ENCODE results near the gene XG.

XG gene

GRCh38 chrX:2840961-2841360 is 89.1 kb downstream of the XG start:
- DNase-seq (ENCODE audit: low spot score) = no peak
- no peak for TF ChIP-seq CTCF (IDR thresholded peaks at IDR 0.05; ENCODE audit: extremely low read depth, insufficient read depth, missing control alignments)
- in situ Hi-C loops (cut with MboI; ENCODE audit: low pct_unique_long_range_greater_than_20kb, low sequenced_read_pairs, unreplicated experiment) = no loop called here

GRCh38 chrX:2841537-2841936 is 89.7 kb downstream of the XG start:
- in situ Hi-C loops (cut with MboI; ENCODE audit: low pct_unique_long_range_greater_than_20kb, low sequenced_read_pairs, unreplicated experiment) = no loop called here
- TF ChIP-seq CTCF (IDR thresholded peaks at IDR 0.05; ENCODE audit: extremely low read depth, insufficient read depth, missing control alignments) = no peak
- no peak for DNase-seq (ENCODE audit: low spot score)

GRCh38 chrX:2846992-2847391 is 95.2 kb downstream of the XG start:
- DNase-seq (ENCODE audit: low spot score) = no peak
- TF ChIP-seq CTCF (IDR thresholded peaks at IDR 0.05; ENCODE audit: extremely low read depth, insufficient read depth, missing control alignments) = no peak

GRCh38 chrX:2848871-2849301 is 97.0 kb downstream of the XG start:
- in situ Hi-C loops (cut with MboI; ENCODE audit: low pct_unique_long_range_greater_than_20kb, low sequenced_read_pairs, unreplicated experiment) = no loop called here
- no peak for TF ChIP-seq CTCF (IDR thresholded peaks at IDR 0.05; ENCODE audit: extremely low read depth, insufficient read depth, missing control alignments)
- DNase-seq (ENCODE audit: low spot score) = no peak

More at GRCh38 chrX:2846992-2847391, 95.2 kb downstream of the XG start:
- in situ Hi-C loops (cut with MboI; ENCODE audit: low pct_unique_long_range_greater_than_20kb, low sequenced_read_pairs, unreplicated experiment) = no loop called here

GRCh38 chrX:2854918-2855317 is 103.1 kb downstream of the XG start:
- DNase-seq (ENCODE audit: low spot score) = no peak
- no peak for TF ChIP-seq CTCF (IDR thresholded peaks at IDR 0.05; ENCODE audit: extremely low read depth, insufficient read depth, missing control alignments)
- in situ Hi-C loops (cut with MboI; ENCODE audit: low pct_unique_long_range_greater_than_20kb, low sequenced_read_pairs, unreplicated experiment) = no loop called here

GRCh38 chrX:2855761-2856160 is 103.9 kb downstream of the XG start:
- no peak for DNase-seq (ENCODE audit: low spot score)
- in situ Hi-C loops (cut with MboI; ENCODE audit: low pct_unique_long_range_greater_than_20kb, low sequenced_read_pairs, unreplicated experiment) = no loop called here
- TF ChIP-seq CTCF (IDR thresholded peaks at IDR 0.05; ENCODE audit: extremely low read depth, insufficient read depth, missing control alignments) = no peak

- DNase-seq (ENCODE audit: low spot score) = no peak
- in situ Hi-C loops (cut with MboI; ENCODE audit: low pct_unique_long_range_greater_than_20kb, low sequenced_read_pairs, unreplicated experiment) = no loop called here
- TF ChIP-seq CTCF (IDR thresholded peaks at IDR 0.05; ENCODE audit: extremely low read depth, insufficient read depth, missing control alignments) = no peak
Measured at GRCh38 chrX:2857566-2857965, 105.7 kb downstream of the XG start.

Data from GM13977 (cell line).